K562 (cell line): ENCODE data around the gene TCHH. TPM values are rescaled to one million over a fixed set of nuclear protein-coding genes. Genes with fewer than 3 reads are reported as not detected.

Source experiments
- ATAC-seq: fragments of 200-7000 bp; cut with Tn5 transposase; 3 replicates; pipeline ENCODE4 v1.9.1; 2020; ENCODE audit warnings: moderate library complexity
- BruUV-seq: library from RNA; stranded (reverse); fragments of 400-500 nt; replicated peaks from 2 replicates; lab custom pipeline; 2021; lab: Mats Ljungman, UMichigan
- CTCF ChIA-PET: fragments of 300-600 bp; formaldehyde crosslinking; extraction: SDS; loops from one replicate; lab custom pipeline; 2021; ENCODE audit warnings: low intra/inter-chr PET ratio; lab: Yijun Ruan, JAX
- POLR2A ChIA-PET: fragments of 300-600, 350-650 bp; sonication (Branson Sonifier 250); formaldehyde crosslinking; extraction: SDS; loops from one replicate; lab custom pipeline; 2021; ENCODE audit warnings: antibody characterized with exemption, inconsistent platforms; lab: Yijun Ruan, JAX
- DNase-seq, 4 experiments: peaks; one replicate each; pipeline versions ENCODE4 v3.0.0 to v3.0.0-alpha.2; 2011 to 2018; ENCODE audit warnings: low spot score in 3 of 4, mixed read lengths in 3 of 4; ENCODE audit errors: extremely low read depth in 1 of 4
- FAIRE-seq: peaks from 2 replicates; lab custom pipeline; 2011; peaks lifted over from hg19 to GRCh38; lab: Jason Lieb, UNC
- H2AFZ ChIP-seq: 2 replicates; pipeline ENCODE4 v1.6.0; 2011; ENCODE audit warnings: low read depth, low read length, control low read depth, inconsistent platforms
- H3K27ac ChIP-seq: fragments of 200-600 bp; 3 replicates; pipeline ENCODE4 v1.8.0; 2011; ENCODE audit warnings: low read depth, mild to moderate bottlenecking, control low read depth, inconsistent platforms, low read length, moderate library complexity, mixed read lengths; ENCODE audit errors: extremely low read depth
- H3K27me3 ChIP-seq, 2 experiments: fragments of 300-600 bp in 1 of 2; 2 replicates in 1 of 2; 3 replicates in 1 of 2; pipeline versions ENCODE4 v1.6.0 to v1.8.0; 2011; ENCODE audit warnings: inconsistent platforms in 2 of 2, low read length in 2 of 2, mild to moderate bottlenecking in 1 of 2, mixed read lengths in 1 of 2, moderate library complexity in 1 of 2; ENCODE audit not compliant: control insufficient read depth in 2 of 2, insufficient read depth in 2 of 2
- H3K36me3 ChIP-seq: fragments of 300-600 bp; 3 replicates; pipeline ENCODE4 v1.8.0; 2011; ENCODE audit warnings: mild to moderate bottlenecking, low read length, inconsistent platforms; ENCODE audit not compliant: control insufficient read depth, insufficient read depth
- H3K4me1 ChIP-seq, 2 experiments: fragments of 200-600 bp in 1 of 2; replicated peaks in 1 of 2; 2 replicates in 1 of 2; 3 replicates in 1 of 2; pipeline versions ENCODE4 v1.5.1 to v1.8.0; 2011; ENCODE audit warnings: inconsistent platforms in 2 of 2, low read length in 2 of 2, mild to moderate bottlenecking in 1 of 2, mixed read lengths in 1 of 2, moderate library complexity in 1 of 2; ENCODE audit not compliant: control insufficient read depth in 2 of 2, insufficient read depth in 2 of 2
- H3K4me2 ChIP-seq: 2 replicates; pipeline ENCODE4 v1.6.1; 2011; ENCODE audit warnings: low read length, control low read depth, inconsistent platforms, mixed read lengths; ENCODE audit not compliant: insufficient read depth
- H3K4me3 ChIP-seq: fragments of 200-600 bp; sonication (generic), shearing (Covaris generic); 2 replicates; pipeline ENCODE4 v1.5.1; 2016; ENCODE audit warnings: control low read depth, inconsistent platforms
- H3K79me2 ChIP-seq: fragments of 200-600 bp; 3 replicates; pipeline ENCODE4 v1.8.0; 2011; ENCODE audit warnings: low read length, inconsistent platforms; ENCODE audit not compliant: control insufficient read depth, insufficient read depth
- H3K9ac ChIP-seq, 2 experiments: 2 replicates each; pipeline versions ENCODE4 v1.6.0 to v1.6.1; 2011; ENCODE audit warnings: low read depth in 2 of 2, low read length in 2 of 2, control low read depth in 1 of 2, inconsistent platforms in 1 of 2, mild to moderate bottlenecking in 1 of 2, mixed read lengths in 1 of 2; ENCODE audit not compliant: insufficient read depth in 1 of 2
- H3K9me1 ChIP-seq: one replicate; pipeline ENCODE4 v1.6.0; 2011; ENCODE audit warnings: inconsistent platforms, mild to moderate bottlenecking, low read length, moderate library complexity; ENCODE audit not compliant: control insufficient read depth, insufficient read depth
- H3K9me3 ChIP-seq: replicated peaks from 2 replicates; pipeline ENCODE4 v1.5.1; 2011; ENCODE audit warnings: low read depth, low read length, inconsistent platforms; ENCODE audit not compliant: control insufficient read depth, insufficient read depth
- H4K20me1 ChIP-seq: replicated peaks from 2 replicates; pipeline ENCODE4 v1.6.1; 2011; ENCODE audit warnings: low read length, inconsistent platforms, mixed read lengths; ENCODE audit not compliant: control insufficient read depth, insufficient read depth
- ATF1 ChIP-seq, 2 experiments: fragments of 450-650 bp in 1 of 2; IDR thresholded peaks; 2 replicates each; pipeline ENCODE4 v1.6.1; 2016; ENCODE audit warnings: missing compliant biosample characterization in 1 of 2, missing genetic modification characterization in 1 of 2
- BDP1 ChIP-seq: IDR thresholded peaks from 3 replicates; pipeline ENCODE4 v1.6.1; 2011; ENCODE audit not compliant: insufficient read length, insufficient read depth
- BHLHE40 ChIP-seq: IDR thresholded peaks from 2 replicates; pipeline ENCODE4 v1.6.1; 2011; ENCODE audit warnings: low read length, improper control_type of control experiment
- BRD4 ChIP-seq: fragments of 200-600 bp; sonication (generic); IDR thresholded peaks from 2 replicates; pipeline ENCODE4 v1.6.1; 2017; ENCODE audit warnings: inconsistent platforms
- CBFB ChIP-seq: sonication (generic); formaldehyde crosslinking; IDR thresholded peaks from 2 replicates; pipeline ENCODE4 v1.4.0; 2020; ENCODE audit warnings: mild to moderate bottlenecking, missing genetic modification reagents
- CEBPB ChIP-seq: fragments of 450-650 bp; IDR thresholded peaks from 2 replicates; pipeline ENCODE4 v1.6.1; 2016; ENCODE audit warnings: missing genetic modification characterization, missing compliant biosample characterization
- DNMT1 ChIP-seq: fragments of 450-650 bp; IDR thresholded peaks from 2 replicates; pipeline ENCODE4 v1.6.1; 2016; ENCODE audit warnings: antibody characterized with exemption, mild to moderate bottlenecking
- EHMT2 ChIP-seq: fragments of 450-650 bp; IDR thresholded peaks from 2 replicates; pipeline ENCODE4 v1.6.1; 2018; ENCODE audit warnings: antibody characterized with exemption
- EZH2 ChIP-seq: IDR thresholded peaks from 2 replicates; pipeline ENCODE4 v1.6.1; 2012; ENCODE audit warnings: low read depth, mild to moderate bottlenecking, inconsistent platforms, low read length, borderline replicate concordance
- FOXA1 ChIP-seq: fragments of 450-650 bp; IDR thresholded peaks from 2 replicates; pipeline ENCODE4 v1.6.1; 2016; ENCODE audit warnings: mild to moderate bottlenecking, borderline replicate concordance
- KLF13 ChIP-seq: fragments of 450-650 bp; IDR thresholded peaks from 2 replicates; pipeline ENCODE4 v1.6.1; 2016; ENCODE audit warnings: missing genetic modification characterization, low read depth, mild to moderate bottlenecking, missing compliant biosample characterization, moderate library complexity, borderline replicate concordance
- NBN ChIP-seq: fragments of 450-650 bp; IDR thresholded peaks from 2 replicates; pipeline ENCODE4 v1.6.1; 2016; ENCODE audit warnings: low read depth, mild to moderate bottlenecking
- NFE2L1 ChIP-seq: fragments of 450-650 bp; IDR thresholded peaks from 2 replicates; pipeline ENCODE4 v1.6.1; 2016; ENCODE audit warnings: missing genetic modification characterization, low read depth, mild to moderate bottlenecking, missing compliant biosample characterization, moderate library complexity, borderline replicate concordance
- RBM22 ChIP-seq: fragments of 200-400 bp; formaldehyde crosslinking; IDR thresholded peaks from 2 replicates; pipeline ENCODE4 v1.6.1; 2018; ENCODE audit warnings: low read length, low read depth; ENCODE audit not compliant: poor library complexity, severe bottlenecking
- RFX5 ChIP-seq: IDR thresholded peaks from 2 replicates; pipeline ENCODE4 v1.6.1; 2011; ENCODE audit warnings: low read depth, mild to moderate bottlenecking, improper control_type of control experiment, low read length
- ZKSCAN1 ChIP-seq: fragments of 150-350 bp; IDR thresholded peaks from 2 replicates; pipeline ENCODE4 v1.6.1; 2016; ENCODE audit warnings: low read depth, low read length
- ZNF449 ChIP-seq: fragments of 250-450 bp; sonication (Bioruptor Pico); IDR thresholded peaks from 2 replicates; pipeline ENCODE4 v1.8.0; 2022; ENCODE audit warnings: moderate library complexity, mild to moderate bottlenecking, inconsistent platforms
- ZNF707 ChIP-seq: fragments of 250-450 bp; sonication (Bioruptor Pico); conservative IDR thresholded peaks from 2 replicates; pipeline ENCODE4 v1.8.0; 2022; ENCODE audit warnings: inconsistent platforms, mild to moderate bottlenecking, moderate library complexity
- ZNF717 ChIP-seq: fragments of 250-450 bp; sonication (Bioruptor Pico); IDR thresholded peaks from 2 replicates; pipeline ENCODE4 v1.5.0; 2021
- ZSCAN29 ChIP-seq: fragments of 450-650 bp; IDR thresholded peaks from 2 replicates; pipeline ENCODE4 v1.6.1; 2017
- WGBS: fragments of 100-300 bp; shearing (Covaris generic); methylation state at CpG from one replicate; pipeline ENCODE4 v1.1.6; 2016; ENCODE audit warnings: low coverage, mixed read lengths; ENCODE audit not compliant: insufficient coverage; ENCODE audit errors: missing lambda C conversion rate; 5-methylcytosine and 5-hydroxymethylcytosine counted together
- in situ Hi-C: fragments of 300-500 bp; cut with MboI; formaldehyde crosslinking; loops from 4 replicates; pipeline ENCODE4 v1.15.0; 2018; ENCODE audit warnings: inconsistent platforms, mixed read lengths
- intact Hi-C: fragments of 100-400 bp; cut with micrococcal nuclease; formaldehyde crosslinking; loops from 2 replicates; pipeline ENCODE4 v1.14.2; 2022
- polyA plus RNA-seq, 8 experiments: library from polyadenylated mRNA; depleted of rRNA in 4 of 8; stranded (reverse) in 5 of 8; unstranded in 3 of 8; fragments of >200 nt; fragmentation: Nextera tagmentation in 2 of 8; fragmentation: Illumina TruSeq in 1 of 8; extraction: Ambion mirVana in 2 of 8; extraction: Trizol in 1 of 8; gene quantifications; 2 replicates each; pipeline versions ENCODE4 v1.2.1 to v1.2.3, GENCODE V29; 2011 to 2014; ENCODE audit warnings: inconsistent platforms in 1 of 8, missing spikeins in 1 of 8
- total RNA-seq, 7 experiments: library from RNA; depleted of rRNA in 6 of 7; stranded (reverse); fragments of >200 nt in 6 of 7; fragmentation: Illumina TruSeq in 2 of 7; extraction: Trizol in 2 of 7; gene quantifications; 2 replicates each; pipeline versions ENCODE4 v1.2.1 to v1.2.3, GENCODE V29; 2011 to 2021; ENCODE audit warnings: low replicate concordance in 1 of 7
- TF ChIP-seq, protein P1 (sequence below): fragments of 250-450 bp; sonication (Bioruptor Pico); IDR thresholded peaks from 2 replicates; pipeline ENCODE4 v1.4.0; 2020
- TF ChIP-seq, protein P2 (sequence below): fragments of 450-650 bp; formaldehyde crosslinking; IDR thresholded peaks from 2 replicates; pipeline ENCODE4 v1.4.0; 2020; ENCODE audit warnings: mild to moderate bottlenecking

The TCHH gene
- total and polyA plus RNA-seq, 9 of the 15 experiments (the other 6 are each of a cell fraction or from before 2014, with no cell fraction given), result not detected

DNA sequence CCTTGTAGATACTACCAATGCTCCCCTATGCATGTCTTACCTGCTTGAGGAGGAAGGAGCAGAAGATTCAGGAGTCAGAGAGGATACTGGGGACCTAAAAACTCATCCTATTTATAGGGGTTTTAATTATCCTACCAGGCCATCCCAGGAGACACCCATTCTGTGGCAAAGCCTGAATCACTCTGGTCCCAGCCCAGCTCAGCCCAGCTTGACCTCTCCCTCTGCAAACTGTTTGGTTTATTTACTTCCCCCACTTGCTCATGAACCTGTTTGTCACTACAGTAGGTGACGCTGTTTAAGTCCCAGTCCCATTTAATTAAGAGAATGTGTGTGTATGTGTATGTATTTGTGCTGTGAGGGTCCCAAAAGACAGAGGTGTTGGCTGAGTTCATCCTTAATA is 43.9 kb upstream of the TCHH start, which contains the start of gene RPTN (continued):
- TF ChIP-seq DNMT1, result no peak
- no peak for TF ChIP-seq EHMT2
- TF ChIP-seq, protein P1, sequence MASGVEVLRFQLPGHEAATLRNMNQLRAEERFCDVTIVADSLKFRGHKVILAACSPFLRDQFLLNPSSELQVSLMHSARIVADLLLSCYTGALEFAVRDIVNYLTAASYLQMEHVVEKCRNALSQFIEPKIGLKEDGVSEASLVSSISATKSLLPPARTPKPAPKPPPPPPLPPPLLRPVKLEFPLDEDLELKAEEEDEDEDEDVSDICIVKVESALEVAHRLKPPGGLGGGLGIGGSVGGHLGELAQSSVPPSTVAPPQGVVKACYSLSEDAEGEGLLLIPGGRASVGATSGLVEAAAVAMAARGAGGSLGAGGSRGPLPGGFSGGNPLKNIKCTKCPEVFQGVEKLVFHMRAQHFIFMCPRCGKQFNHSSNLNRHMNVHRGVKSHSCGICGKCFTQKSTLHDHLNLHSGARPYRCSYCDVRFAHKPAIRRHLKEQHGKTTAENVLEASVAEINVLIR (CRISPR knock-in tag), result no peak
- no peak for TF ChIP-seq RBM22
- no peak for TF ChIP-seq ZNF717 (CRISPR knock-in tag)

GRCh38 chr1:152153996-152154395 is 38.8 kb upstream of the TCHH start:
- FAIRE-seq (no peak), DNase-seq (no peak), ATAC-seq (no peak)
- no peak overlapping the region for H3K4me3 ChIP-seq
- H3K4me1 ChIP-seq, result no peaks in the 10 kb centered on the region
- no peaks in the 10 kb centered on the region; a peak in 1 of 5 replicates for H3K27me3 ChIP-seq
- 0% methylated on average over 3 of the region's 3 CpGs for WGBS
- H3K27ac ChIP-seq, result no peak overlapping the region
- ChIA-PET CTCF (no interaction called here), POLR2A (interaction anchor here (0.6 to 1.5 kb wide), 2 partner anchors 10 to 76 kb away, joined by 3 read pairs; no protein-coding TSS in a partner anchor)
- no peaks in the 10 kb centered on the region for H4K20me1 ChIP-seq
- no peaks in the 10 kb centered on the region; the same call in 2 of the 3 replicates for H3K79me2 ChIP-seq
- no peak overlapping the region for H2AFZ ChIP-seq
- in situ Hi-C loops, result no loop called here
- no peaks in the 10 kb centered on the region for H3K9me3 ChIP-seq
- intact Hi-C loops, result no loop called here
- no peaks in the 10 kb centered on the region for H3K9me1 ChIP-seq
- H3K4me2 ChIP-seq, result no peak overlapping the region
- no TSS peak for BruUV-seq
- H3K9ac ChIP-seq, result no peak overlapping the region
- H3K36me3 ChIP-seq, result no peaks in the 10 kb centered on the region
- TF ChIP-seq CEBPB (tag) (no peak), FOXA1 (no peak), BRD4 (no peak), EZH2 (no peak), NBN (no peak), ZNF707 (CRISPR knock-in tag) (no peak), ZSCAN29 (no peak), CBFB (CRISPR knock-in tag) (no peak), BDP1 (no peak), ZNF449 (CRISPR knock-in tag) (no peak), BHLHE40 (no peak), ZKSCAN1 (no peak), NFE2L1 (no peak), RFX5 (no peak), ATF1 (CRISPR knock-in tag; IDR thresholded peaks at IDR 0.05) (no peak), ATF1 (tag; IDR thresholded peaks at IDR 0.05) (no peak), KLF13 (no peak)
- TF ChIP-seq, protein P2, sequence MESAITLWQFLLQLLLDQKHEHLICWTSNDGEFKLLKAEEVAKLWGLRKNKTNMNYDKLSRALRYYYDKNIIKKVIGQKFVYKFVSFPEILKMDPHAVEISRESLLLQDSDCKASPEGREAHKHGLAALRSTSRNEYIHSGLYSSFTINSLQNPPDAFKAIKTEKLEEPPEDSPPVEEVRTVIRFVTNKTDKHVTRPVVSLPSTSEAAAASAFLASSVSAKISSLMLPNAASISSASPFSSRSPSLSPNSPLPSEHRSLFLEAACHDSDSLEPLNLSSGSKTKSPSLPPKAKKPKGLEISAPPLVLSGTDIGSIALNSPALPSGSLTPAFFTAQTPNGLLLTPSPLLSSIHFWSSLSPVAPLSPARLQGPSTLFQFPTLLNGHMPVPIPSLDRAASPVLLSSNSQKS, result no peak
